GM19452 (cell line): ENCODE measurements around the gene NXT1.
A peak's percentile ranks its signal among the peaks of the same experiment; 100 is the strongest.
"Not testable (repeated sequence)": the region's sequence is repeated elsewhere in the genome, so short reads cannot be mapped to it uniquely, and the experiment has no call there.

Experiments used
- ATAC-seq: cut with Tn5 transposase; IDR thresholded peaks from one replicate; pipeline ENCODE4 v1.9.1; 2021; ENCODE audit not compliant: unreplicated experiment

NXT1 gene

DNA sequence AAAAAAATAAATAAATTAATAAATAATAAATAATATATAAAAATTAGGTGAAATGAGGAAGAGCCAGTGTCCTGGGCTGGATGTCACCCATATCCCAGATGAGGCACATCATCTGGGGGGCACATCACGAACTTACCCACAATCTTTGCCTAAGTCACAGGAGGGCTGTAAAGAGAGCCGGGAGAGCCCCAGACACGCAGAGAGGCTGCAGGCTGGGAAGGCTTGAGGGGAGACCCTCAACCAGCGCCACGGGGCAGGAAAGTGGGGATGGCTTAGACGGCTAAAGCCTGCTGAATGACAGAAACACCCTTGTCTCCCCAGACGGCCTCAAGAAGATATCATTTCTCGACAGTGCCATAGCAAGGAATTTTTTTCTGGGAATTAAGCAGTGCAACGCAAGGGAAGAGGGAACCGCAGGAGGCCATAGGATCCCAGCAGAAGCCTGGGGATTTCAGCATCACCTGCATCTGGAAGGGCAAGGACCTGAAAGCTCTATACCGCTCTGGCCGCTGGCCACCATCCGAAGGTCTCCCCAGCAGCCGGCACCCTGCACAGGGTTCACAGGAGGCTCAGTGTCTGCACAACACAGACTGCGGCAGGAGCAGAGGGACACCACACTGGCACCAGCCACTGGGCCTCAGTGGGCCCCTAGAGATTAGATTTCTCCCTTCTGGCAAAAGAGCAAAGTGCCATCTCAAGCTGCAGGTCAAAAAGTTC lies 22.8 kb upstream of the NXT1 start:
- no peak for ATAC-seq

DNA sequence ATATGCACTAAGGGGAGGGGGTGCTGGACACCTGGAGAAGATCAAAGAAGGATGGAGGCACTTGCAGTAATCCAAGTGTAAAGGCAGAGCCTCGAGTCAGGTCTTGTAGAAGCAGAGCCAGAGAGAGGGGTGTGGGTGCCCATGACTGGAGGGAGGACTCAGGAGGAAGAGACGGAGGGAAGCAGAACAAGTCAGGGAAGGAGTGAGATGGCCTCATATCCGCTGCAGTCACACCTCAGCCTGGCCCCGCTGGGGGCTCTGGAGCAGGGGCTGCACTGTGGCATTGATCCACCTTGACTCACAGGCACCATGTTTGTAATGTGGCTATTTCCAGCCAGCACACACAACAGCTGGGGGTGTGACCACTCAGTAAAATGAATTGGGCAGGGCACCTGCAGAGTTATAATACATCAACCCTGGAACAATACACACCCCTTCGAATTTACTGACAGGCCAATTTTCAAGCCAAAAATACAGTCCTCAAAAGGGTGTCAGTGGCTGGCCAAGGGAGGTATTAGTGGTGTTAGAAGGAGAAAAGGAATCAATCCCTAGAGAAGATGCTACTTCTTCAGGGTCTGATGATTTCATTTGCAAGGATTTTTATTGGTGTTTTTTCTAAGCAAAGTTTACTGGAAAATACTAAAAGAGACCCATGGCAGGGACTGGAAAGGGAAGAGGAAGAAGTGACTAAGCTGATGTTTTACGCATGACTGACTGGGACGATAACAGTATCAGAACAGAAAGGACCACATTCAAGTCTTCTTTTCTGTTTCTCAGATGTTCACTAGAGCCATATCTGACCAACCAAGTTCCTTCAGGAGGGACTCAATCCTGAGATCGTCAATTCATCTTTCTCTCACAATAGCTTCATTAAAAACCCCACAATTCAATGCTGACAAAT lies 18.9 kb upstream of the NXT1 start:
- no peak for ATAC-seq

DNA sequence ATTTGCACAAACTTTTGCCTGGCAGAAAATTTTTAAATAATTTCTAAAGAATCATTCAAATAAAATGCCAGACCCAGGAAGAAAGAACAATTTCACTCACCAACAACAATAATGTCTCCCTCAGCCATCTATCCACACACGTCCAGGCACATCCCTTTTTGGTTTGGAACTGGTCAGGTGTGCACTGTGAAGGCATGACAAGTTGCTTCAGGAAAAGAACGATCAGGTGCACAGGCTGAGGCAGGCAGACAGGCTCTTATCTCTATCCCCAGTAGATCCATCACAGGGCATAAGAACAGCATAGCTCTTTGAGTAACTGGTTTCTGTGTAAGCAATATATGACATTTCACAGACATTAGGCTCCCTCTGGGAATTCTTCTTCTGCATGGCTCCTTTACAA lies 18.1 kb upstream of the NXT1 start:
- no peak for ATAC-seq

DNA sequence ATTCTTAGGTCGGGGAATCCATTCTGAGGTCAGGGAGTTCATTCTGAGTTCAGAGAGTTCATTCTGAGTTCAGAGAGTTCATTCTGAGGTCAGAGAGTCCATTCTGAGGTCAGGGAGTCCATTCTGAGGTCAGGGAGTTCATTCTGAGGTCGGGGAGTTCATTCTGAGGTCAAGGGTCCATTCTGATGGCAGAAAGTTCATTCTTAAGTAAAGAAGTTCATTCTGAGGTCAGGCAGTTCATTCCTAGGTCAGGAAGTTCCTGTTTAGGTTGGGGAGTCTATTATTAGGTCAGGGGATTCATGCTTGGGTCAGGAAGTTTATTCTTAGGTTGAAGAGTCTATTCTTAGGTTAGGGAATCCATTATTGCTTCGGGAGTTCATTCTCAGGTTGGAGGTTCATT lies 16.5 kb upstream of the NXT1 start:
- ATAC-seq, result no peak

DNA sequence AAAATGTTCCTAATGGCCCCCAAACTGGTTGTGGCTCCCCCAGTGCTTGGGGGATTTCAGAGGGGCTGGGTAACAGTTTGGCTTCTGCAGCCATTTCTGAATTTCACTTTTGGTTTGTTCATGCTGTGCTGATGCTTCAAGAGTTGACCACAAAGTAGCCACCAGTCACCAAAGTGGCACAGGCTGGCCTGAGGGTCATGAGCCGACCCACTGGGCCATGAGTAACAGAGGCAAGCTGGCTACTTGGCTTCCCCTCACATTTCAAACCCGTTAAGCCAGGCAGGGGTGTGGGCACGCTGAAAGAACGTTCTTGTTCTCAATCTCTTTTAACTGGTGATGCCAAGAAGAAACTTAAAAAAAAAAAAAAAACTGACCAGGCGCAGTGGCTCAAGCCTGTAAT lies 15.1 kb upstream of the NXT1 start:
- ATAC-seq, result no peak

DNA sequence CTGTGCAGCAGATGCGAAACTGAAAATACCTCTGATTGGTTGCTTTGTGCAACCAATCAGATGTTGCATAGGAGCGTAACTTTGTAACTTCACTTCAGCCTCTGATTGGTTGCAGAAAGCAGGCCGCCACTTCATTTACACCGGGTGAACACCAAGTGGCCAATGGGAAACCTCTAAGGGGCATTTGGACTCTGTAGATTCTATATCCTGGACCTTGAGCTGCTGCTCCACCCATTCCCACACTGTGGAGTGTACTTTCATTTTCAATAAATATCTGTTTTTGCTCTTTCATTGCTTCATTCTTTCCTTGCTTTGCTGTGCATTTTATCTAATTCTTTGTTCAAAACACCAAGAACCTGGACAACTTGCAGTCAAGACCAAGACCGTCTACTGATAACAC lies 14.1 kb upstream of the NXT1 start:
- no peak for ATAC-seq

DNA sequence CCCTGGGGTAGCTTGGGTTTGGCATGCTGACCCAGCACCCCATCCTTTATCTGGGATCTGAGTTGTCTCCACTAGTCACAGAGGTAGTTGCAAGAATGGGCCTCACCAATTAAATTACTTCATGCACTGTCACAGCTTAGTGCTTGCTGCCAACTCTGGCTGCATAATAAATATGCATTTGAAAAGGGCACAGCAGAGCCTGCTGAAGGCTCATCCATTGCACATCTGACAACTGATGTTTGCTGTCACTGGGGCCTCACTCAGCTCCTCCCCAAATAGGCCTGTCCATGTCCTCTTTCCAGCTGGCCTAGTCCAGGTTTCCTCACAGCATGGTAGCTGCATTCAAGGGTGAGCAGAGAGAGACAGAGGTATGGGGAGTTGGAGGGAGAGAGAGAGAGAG lies 13.3 kb upstream of the NXT1 start:
- no peak for ATAC-seq

DNA sequence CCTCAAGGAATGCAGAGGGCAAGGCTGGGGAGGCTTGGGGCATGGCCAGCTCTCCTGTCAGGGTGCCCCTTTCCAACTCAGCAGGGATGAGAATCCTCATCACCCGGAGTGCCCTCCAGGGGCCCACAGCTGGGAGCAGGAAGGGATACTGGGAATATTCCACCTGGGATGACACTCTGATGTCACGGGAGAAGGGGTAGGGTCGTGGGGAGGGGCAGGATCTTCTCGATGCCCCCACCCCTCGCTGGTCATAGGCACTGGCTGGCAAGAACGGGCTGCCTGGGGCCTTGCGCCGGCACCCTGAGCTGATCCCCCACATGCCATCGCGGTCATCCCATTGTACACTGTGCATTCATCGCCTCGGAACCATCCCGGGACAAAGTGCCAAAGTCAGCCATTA lies 10.6 kb upstream of the NXT1 start:
- no peak for ATAC-seq

DNA sequence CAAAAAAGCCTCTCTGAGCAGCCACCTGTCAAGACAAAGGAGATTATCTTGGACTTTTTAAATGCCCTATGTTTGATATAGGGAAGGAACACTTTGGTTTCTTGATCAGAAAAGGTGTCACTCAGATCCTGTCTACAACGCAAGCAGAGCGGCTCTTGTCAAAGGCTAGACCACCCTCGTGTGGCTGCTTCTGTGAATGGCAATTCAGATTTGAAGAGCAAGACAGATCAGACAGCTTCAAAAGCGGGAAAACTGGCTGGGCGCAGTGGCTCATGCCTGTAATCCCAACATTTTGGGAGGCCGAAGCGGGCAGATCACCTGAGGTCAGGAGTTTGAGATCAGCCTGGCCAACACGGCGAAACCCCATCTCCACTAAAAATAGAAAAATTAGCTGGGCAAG lies 10.1 kb upstream of the NXT1 start:
- ATAC-seq, result no peak

DNA sequence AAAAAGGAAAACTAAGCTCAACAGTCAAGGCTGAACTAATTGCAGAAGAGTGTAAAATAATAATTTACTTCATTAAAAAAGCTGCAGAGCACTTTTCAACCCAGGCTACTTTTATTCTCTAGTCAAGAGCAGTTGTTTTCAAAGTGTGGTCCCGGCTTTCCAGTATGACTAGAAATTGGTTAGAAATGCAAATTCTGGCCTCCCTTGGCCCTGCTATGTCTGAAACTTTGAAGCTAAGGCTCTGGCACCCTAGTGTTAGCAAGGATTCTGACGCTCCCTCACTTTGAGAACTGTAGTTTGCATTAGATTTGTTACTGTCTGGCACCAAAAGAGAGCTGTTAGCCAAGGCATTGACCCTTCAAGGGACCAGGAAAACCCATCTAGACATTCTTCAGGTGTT lies 9.5 kb upstream of the NXT1 start:
- no peak for ATAC-seq

DNA sequence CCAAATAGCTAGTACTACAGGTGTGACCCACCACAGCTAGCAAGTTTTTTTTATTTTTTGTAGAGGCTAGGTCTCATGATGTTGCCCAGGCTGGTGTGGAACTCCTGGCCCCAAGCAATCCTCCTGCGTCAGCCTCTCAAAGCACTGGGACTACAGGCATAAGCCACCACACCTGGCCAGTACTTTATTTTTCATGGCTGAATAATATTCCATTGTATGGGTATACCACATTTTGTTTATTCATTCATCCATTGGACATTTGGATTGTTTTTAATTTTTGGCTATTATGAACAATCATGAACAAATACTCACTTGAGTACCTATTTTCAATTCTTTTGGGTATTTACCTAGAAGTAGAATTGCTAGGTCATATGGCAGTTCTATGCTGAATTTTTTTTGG lies 7.0 kb upstream of the NXT1 start:
- no peak for ATAC-seq

DNA sequence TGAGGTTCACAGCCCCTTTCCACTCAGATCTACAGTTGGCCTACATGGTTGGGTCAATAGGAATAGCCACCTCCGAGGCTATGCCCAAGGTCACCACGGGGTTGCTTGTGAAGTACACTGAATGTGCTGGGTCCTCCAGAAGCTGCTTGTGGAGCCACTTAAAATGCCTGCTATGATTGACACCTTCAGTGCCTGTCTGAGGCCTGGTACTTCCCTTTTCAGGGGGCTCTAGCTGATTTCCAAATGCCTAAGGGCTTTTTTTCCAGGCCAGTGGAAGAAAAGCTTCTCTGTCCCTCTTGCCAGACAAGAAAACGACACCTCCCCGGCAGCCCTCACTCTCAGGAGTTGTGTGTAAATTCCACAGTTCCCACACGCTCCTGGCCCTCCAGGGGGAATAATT lies 6.3 kb upstream of the NXT1 start:
- no peak for ATAC-seq

DNA sequence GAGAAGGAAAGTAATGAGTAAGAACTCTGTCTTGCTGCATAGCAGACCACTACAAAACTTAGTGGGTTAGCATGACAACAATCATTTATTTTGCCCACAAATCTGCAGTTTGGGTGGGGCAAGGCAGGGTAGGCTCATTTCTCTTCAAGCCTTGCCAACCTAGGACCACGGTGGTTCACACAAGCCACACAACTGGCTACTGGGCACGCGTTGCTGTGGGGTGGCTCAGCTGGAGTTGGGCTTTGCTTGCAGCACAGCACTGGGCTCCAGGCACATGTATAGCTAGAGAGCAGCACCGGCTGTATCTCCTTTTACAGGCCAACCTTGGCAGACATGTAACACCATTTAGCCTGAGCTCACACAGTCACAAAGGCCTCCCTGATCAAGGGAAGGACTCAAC lies 4.6 kb upstream of the NXT1 start:
- no peak for ATAC-seq

DNA sequence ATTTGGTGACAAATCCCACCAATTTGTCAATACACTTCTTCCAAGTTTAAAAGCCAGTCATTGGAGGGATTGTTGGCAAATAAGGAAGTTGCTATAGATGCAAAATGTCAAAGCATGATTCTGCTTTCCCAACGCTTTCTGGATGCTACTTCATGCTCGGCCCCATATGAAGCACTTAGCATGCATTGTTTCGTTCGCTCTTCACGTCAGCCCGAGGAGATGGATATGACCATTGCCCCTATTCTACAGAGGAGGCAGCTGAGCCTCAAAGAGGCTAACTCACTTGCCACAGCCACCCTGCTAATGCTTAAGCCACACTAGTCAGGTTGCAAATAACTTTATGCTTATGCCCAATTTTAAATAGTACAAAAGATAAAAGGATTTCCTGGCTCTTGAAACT lies 2.8 kb upstream of the NXT1 start:
- no peak for ATAC-seq

DNA sequence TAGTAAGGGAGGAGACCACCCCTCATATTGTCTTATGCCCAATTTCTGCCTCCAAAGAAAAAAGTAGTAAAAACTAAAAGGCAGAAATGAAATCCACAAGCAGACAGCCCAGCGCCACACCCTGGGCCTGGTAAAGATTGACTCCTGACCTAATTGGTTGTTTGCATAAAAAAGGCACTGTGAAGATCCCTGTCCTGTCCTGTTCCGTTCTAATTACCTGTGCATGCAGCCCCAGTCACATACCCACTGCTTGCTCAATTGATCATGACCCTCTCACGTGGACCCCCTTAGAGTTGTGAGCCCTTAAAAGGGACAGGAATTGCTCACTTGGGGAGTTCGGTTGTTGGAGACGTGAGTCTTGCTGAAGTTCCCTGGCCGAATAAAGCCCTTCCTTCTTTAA lies 2.1 kb upstream of the NXT1 start:
- not testable (repeated sequence) for ATAC-seq

DNA sequence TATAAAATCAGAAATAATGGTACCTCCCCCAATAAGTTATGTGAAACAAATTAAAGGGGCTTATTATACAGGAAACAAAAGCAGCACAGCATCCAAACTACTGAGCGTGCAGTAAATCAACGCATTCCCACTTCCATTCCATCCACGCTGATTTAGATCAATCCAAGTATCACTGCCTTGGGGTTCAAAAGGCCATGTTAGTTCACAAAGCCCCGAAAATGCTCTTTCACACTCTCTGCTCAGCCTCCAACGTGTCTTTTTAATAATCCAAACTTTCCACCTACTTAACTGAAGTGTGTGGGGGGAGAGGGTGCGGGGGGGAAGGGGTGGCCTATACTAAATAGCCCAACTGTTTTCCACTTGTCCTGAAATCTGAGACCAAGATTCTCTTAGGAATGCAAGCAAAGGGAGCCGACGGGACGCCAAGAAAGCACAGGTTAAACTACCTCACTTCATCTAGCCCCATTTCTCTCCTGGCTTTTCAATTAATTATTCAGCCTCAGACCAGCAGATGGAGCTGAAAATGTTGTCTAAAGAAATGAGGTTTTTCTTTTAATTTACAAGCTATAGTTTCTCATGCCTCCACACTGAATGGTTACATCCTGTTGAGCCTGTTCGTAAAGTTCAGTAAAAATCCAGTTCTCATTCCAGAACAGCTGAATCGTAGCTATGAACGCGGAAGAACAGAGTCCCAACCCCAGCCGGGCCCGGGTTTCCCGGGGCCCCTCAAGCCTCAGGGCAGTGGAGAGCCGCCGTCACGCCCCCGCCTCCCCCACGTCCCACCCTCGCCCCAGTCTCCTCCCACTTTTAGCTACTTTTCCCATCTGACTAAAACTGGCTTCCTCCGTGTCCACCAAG lies 1.0 kb upstream of the NXT1 start:
- peak; percentile 40 for ATAC-seq

DNA sequence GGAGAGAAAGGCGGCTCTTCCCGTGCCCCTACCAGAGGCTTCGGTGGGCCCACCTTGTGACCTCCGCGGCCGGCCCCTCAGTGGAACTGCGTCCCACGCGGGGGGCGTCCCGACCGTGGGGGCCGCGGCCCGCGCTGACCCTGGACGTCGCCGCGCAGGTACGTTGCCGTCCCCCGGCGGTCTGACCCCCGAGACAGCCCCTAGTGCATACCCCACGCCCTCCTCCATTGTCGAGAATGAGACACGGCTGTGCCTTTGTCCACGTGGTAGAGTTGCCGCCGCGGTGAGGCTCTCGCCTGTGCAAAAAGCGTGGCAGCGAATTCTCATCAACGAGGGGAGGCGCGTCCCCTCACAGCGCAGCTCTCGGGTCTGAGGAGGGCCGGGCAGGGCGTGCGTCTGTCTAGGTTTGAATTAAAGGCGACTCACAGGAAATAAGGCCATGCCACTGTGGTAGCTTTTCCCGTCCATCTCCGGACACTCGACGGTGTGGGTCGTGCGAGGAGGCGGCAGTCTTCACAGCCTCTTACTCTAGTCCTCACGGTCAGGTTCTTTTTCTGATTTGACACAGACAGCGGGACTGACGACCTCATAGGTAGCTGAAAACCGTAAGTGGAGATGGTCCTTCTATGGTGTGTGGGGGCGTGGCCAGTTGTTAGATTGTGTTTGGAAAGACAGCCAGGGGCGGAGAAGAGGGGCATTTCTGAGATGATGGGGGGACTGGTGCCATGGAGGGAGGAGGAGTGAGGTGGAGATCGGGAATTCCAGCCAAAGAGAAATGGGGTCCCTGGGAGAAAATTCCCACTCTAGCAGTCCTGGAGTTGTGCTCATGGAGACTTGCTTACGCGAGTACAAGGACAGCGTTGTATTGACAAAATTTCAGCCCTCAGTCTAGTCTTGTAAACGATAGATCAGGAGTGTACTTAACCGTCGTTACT lies 580 bp downstream of the NXT1 start:
- ATAC-seq, result peak; percentile 26

DNA sequence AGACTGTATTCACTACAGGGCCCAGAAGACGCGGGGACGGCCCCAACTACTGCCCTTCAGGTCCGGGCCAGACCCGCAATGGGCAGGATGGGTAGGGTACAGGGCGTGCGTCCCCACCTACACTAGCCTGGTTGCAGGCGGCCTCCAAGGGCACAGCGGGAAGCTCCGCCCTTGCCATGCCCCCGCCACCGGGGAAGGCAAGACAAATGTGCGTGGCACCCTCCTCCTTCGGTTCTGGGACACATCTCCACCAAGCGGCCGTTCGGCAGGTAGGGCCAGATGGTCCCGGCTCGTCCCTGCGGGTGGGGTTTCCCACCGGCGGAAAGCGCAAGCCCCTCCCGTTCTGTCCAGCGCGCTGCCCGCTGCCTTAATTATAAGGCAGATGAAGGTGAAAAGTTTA lies 5.6 kb downstream of the NXT1 start:
- ATAC-seq, result no peak

DNA sequence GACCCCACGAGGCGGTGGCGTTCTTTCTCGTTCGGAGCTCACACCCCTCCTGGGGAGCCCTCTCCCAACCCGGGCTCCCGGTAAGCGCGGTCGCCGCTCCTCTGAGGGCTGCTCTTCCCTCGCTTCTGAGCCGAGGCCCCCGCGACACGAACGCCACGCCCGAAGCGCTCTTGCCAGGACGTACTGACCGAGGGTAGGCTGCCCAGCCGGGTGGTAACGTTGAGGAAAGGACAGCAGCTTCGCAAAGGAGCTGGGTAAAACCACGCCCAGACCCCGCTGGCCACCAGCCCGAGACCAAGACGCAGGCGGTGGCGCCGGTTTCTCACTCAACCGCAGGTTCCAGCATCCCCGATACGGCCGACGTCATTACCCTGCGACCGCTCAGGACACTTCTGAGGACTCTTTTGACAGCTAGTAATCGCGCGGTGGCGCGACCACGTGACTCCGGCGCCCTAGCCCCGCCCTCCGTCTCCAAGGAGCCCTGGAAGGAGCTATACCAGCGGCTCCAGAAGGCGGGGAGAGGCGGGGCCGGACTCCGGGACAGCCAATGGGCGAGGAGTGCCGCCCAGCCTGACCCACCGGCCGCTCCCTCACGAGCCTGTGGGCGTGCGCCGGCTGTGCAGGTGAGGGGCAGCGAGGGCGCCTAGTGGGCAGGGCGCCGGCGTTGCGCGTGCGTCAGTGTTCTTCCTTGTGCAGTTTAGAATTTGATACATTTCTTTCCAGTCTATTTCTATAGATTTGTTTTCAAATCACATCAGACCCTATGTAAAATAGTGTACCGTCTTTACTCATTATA lies 7.4 kb downstream of the NXT1 start:
- peak; percentile 68 for ATAC-seq

DNA sequence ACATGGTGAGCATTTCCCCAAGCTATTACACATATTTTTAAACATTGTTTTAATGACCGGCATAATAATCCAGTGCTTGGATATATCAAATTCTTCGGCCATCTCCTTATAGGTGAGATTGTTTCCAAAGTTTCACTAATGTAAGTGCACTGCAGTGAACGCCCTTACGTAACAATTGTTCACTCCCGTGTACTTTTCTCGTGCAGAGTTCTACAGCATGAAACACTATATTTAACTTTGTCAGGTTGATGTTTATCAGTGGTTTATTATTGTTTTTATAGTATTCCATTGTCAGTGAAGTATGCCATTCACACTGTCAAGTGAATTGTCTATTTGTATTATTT lies 7.9 kb downstream of the NXT1 start:
- no peak for ATAC-seq
